Retinal pigment epithelial cell (primary cell): ENCODE results near the gene VILL.

Experiments used
- DNase-seq: peaks from one replicate; pipeline ENCODE4 v3.0.0-alpha.2; 2010; ENCODE audit warnings: low read depth
- H3K4me3 ChIP-seq: 2 replicates; pipeline ENCODE4 v1.5.1; 2011; ENCODE audit warnings: mild to moderate bottlenecking, low read length, control low read depth, moderate library complexity
- CTCF ChIP-seq: conservative IDR thresholded peaks from 2 replicates; pipeline ENCODE4 v1.5.1; 2011; ENCODE audit warnings: low read depth, low read length, control low read depth, inconsistent platforms

Gene VILL

GRCh38 chr3:38004415-38005075 lies 14.0 kb downstream of the VILL start:
- no peak overlapping the region for H3K4me3 ChIP-seq
- peak; percentile 89 for TF ChIP-seq CTCF
- no peak for DNase-seq

GRCh38 chr3:38005076-38006020 lies 14.8 kb downstream of the VILL start:
- peak; percentile 56 for DNase-seq
- no peak for TF ChIP-seq CTCF
- H3K4me3 ChIP-seq, result no peak overlapping the region

GRCh38 chr3:38006031-38006430 lies 15.4 kb downstream of the VILL start:
- H3K4me3 ChIP-seq, result no peak overlapping the region
- no peak for DNase-seq
- no peak for TF ChIP-seq CTCF

- DNase-seq, result no peak
- TF ChIP-seq CTCF, result no peak
- no peak overlapping the region for H3K4me3 ChIP-seq
Measured at GRCh38 chr3:38006445-38006995, 15.9 kb downstream of the VILL start.

- H3K4me3 ChIP-seq, result no peak overlapping the region
- no peak for DNase-seq
- TF ChIP-seq CTCF, result no peak
Measured at GRCh38 chr3:38007754-38008090, 17.1 kb downstream of the VILL start.

GRCh38 chr3:38008191-38008701 lies 17.7 kb downstream of the VILL start:
- no peak overlapping the region for H3K4me3 ChIP-seq
- TF ChIP-seq CTCF, result no peak
- DNase-seq, result no peak
